ENCODE data around the gene BID. TPM values are rescaled to one million over a fixed set of nuclear protein-coding genes. Genes with fewer than 3 reads are reported as not detected.

Gene BID
- total and polyA plus RNA-seq, 2 of the 4 experiments (the other 2 are of a cell fraction): 69.5 to 240 TPM

DNA sequence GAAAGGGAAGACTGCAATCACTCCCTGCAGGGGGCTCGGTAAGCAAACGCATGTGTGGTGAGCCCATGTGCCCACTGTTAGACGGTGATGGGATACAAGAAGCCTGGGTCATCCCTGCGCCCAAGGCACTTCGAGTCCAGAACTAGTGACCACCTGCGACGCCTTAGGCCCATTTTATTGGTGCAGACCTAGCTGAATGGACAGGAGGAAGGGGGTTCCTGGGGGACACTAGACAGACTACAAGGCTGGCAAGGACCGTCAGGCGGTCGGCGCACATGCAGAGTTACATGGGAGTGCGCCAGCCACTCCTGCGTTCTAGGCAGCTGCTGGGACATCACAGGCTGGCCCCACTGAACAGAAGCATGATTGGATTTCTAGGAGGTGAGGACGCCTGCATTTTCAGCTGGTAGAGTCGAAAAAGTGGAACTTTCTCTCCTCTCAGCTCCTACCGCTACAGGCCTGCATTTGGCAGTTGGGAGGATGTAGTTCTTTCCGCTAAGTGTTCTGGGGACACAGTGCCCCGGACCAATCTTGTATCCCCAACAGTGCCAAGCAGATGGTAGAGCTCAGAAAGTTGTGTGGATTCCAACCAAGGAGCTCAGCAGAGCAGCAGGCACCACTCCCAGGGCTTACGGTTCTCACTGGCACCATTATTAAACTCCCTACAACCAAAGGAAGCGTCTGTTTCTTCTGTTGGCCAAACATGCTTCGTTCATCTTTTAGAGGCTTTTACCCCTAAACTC, 35.7 kb downstream of the BID start:
- TF ChIP-seq MAZ (IDR thresholded peaks at IDR 0.05; ENCODE audit: borderline replicate concordance, low read depth, low read length) (no peak), RFX5 (IDR thresholded peaks at IDR 0.05; ENCODE audit: low read depth, low read length) (no peak), RCOR1 (IDR thresholded peaks at IDR 0.05; ENCODE audit: insufficient replicate concordance, low read length) (no peak)
- TF ChIP-seq, protein P1, sequence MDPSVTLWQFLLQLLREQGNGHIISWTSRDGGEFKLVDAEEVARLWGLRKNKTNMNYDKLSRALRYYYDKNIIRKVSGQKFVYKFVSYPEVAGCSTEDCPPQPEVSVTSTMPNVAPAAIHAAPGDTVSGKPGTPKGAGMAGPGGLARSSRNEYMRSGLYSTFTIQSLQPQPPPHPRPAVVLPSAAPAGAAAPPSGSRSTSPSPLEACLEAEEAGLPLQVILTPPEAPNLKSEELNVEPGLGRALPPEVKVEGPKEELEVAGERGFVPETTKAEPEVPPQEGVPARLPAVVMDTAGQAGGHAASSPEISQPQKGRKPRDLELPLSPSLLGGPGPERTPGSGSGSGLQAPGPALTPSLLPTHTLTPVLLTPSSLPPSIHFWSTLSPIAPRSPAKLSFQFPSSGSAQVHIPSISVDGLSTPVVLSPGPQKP (IDR thresholded peaks at IDR 0.05; ENCODE audit: borderline replicate concordance, low read depth, low read length): no peak
- Histone ChIP-seq H3K9me1 (ENCODE audit: insufficient read depth, low read length) (peaks cover 11% of the 10 kb centered on the region), H2BK120ac (ENCODE audit: low read depth, low read length) (no peak overlapping the region), H2BK5ac (ENCODE audit: low read depth, low read length, poor library complexity, severe bottlenecking) (no peak overlapping the region), H3K4me1 (ENCODE audit: control insufficient read depth, insufficient read depth, low read length) (peaks cover 3% of the 10 kb centered on the region; the same call in 1 of the 2 replicates), H3K4me3 (ENCODE audit: insufficient read depth, low read depth, low read length) (no peak overlapping the region), H3K18ac (ENCODE audit: low read depth, low read length) (no peak overlapping the region), H3K79me1 (ENCODE audit: low read depth in 1 of 2, low read length in 2 of 2) (peaks cover 8 to 30% of the 10 kb centered on the region in 2 experiments), H2BK20ac (ENCODE audit: low read depth, low read length) (no peak overlapping the region), H2AK9ac (replicated peaks; ENCODE audit: low read depth, low read length, poor library complexity) (no peak overlapping the region), H3K9me3 (ENCODE audit: control insufficient read depth, insufficient read depth, low read length) (no peaks in the 10 kb centered on the region), H3K23ac (ENCODE audit: low read depth, low read length) (no peak overlapping the region), H2AK5ac (ENCODE audit: low read depth, low read length) (no peak overlapping the region), H2BK15ac (ENCODE audit: low read depth, low read length) (no peak overlapping the region), H3K9ac (ENCODE audit: low read depth, low read length) (no peak overlapping the region), H3K56ac (ENCODE audit: extremely low read depth, insufficient read depth, low read length) (no peak overlapping the region), H4K5ac (ENCODE audit: low read depth, low read length) (no peak overlapping the region), H4K20me1 (ENCODE audit: insufficient read depth, low read length) (peaks cover 5% of the 10 kb centered on the region), H4K91ac (ENCODE audit: insufficient read depth, low read depth, low read length) (no peak overlapping the region), H3K27ac (ENCODE audit: insufficient read depth, low read length) (no peak overlapping the region), H3K4me2 (ENCODE audit: low read depth, low read length) (no peak overlapping the region), H2AFZ (replicated peaks; ENCODE audit: low read length, poor library complexity) (no peak overlapping the region), H3K14ac (replicated peaks; ENCODE audit: low read depth, low read length) (no peak overlapping the region), H4K8ac (ENCODE audit: low read depth in 2 of 2, low read length in 2 of 2) (no peak overlapping the region), H3K36me3 (ENCODE audit: control insufficient read depth, insufficient read depth, low read length) (peaks cover 34% of the 10 kb centered on the region), H3K27me3 (ENCODE audit: control insufficient read depth, insufficient read depth, low read length) (no peaks in the 10 kb centered on the region), H3K4ac (ENCODE audit: low read depth, low read length) (no peak overlapping the region)
- in situ Hi-C loops (cut with MboI; ENCODE audit: low sequenced_read_pairs): no loop called here
- 90% methylated on average over 10 of the region's 21 CpGs; no CpG with 5 or more reads in 1 of the 2 experiments for WGBS, 2 experiments (ENCODE audit: extremely low coverage in 2 of 2, insufficient read length in 1 of 2)
- ChIA-PET POLR2A (ENCODE audit: unreplicated experiment) (no interaction called here), CTCF (no interaction called here)
- dilution Hi-C loops (cut with HindIII; ENCODE audit: low sequenced_read_pairs, unreplicated experiment): no loop called here
- intact Hi-C loops (cut with micrococcal nuclease): no loop called here
- DNase-seq (no peak), ATAC-seq (ENCODE audit: low read depth) (no peak)
- no TSS peak for BruUV-seq (replicated peaks)
